Calu3 (cell line): ENCODE results near the gene KRT75. TPM values are rescaled to one million over a fixed set of nuclear protein-coding genes. Genes with fewer than 3 reads are reported as not detected.

Experiments used
- BruUV-seq: library from RNA; stranded (reverse); fragments of 400-500 nt; replicated peaks from 2 replicates; lab custom pipeline; 2021; lab: Mats Ljungman, UMichigan
- CTCF ChIA-PET: fragments of 300-600 bp; sonication (Branson Sonifier 250); formaldehyde crosslinking; loops from one replicate; lab custom pipeline; 2022; ENCODE audit warnings: antibody characterized with exemption; lab: Charles Lee
- DNase-seq: peaks from one replicate; pipeline ENCODE4 v3.0.0; 2022
- H3K27ac Mint-ChIP-seq: one replicate; pipeline ENCODE4 v1.8.0; 2022; ENCODE audit warnings: mixed read lengths; ENCODE audit not compliant: unreplicated experiment
- H3K27me3 Mint-ChIP-seq: one replicate; pipeline ENCODE4 v1.8.0; 2022; ENCODE audit warnings: mixed read lengths; ENCODE audit not compliant: unreplicated experiment
- H3K36me3 Mint-ChIP-seq: one replicate; pipeline ENCODE4 v1.8.0; 2022; ENCODE audit warnings: mild to moderate bottlenecking, moderate library complexity, mixed read lengths; ENCODE audit not compliant: insufficient read depth, unreplicated experiment
- H3K4me1 Mint-ChIP-seq: one replicate; pipeline ENCODE4 v1.8.0; 2022; ENCODE audit warnings: mild to moderate bottlenecking, low read depth, mixed read lengths; ENCODE audit not compliant: unreplicated experiment
- H3K4me3 Mint-ChIP-seq: one replicate; pipeline ENCODE4 v1.8.0; 2022; ENCODE audit warnings: mild to moderate bottlenecking, low read depth, moderate library complexity, mixed read lengths; ENCODE audit not compliant: unreplicated experiment
- H3K9me3 Mint-ChIP-seq: one replicate; pipeline ENCODE4 v1.8.0; 2022; ENCODE audit warnings: low read depth, mixed read lengths; ENCODE audit not compliant: unreplicated experiment
- CTCF ChIP-seq: fragments of 200-600 bp; IDR thresholded peaks from one replicate; pipeline ENCODE4 v1.8.0; 2022; ENCODE audit warnings: antibody characterized with exemption; ENCODE audit not compliant: unreplicated experiment
- intact Hi-C: fragments of 100-400 bp; cut with micrococcal nuclease; formaldehyde crosslinking; loops from one replicate; pipeline ENCODE4 v1.10.0; 2022; ENCODE audit not compliant: unreplicated experiment
- total RNA-seq: library from RNA; stranded (reverse); gene quantifications from 2 replicates; pipeline ENCODE4 v1.2.3, GENCODE V29; 2022

The KRT75 gene
- total RNA-seq, 1 experiment from 2014 or later, result not detected

GRCh38 chr12:52378091-52378490 is 56.1 kb downstream of the KRT75 start:
- intact Hi-C loops, result loop anchor here (10.0 kb wide), 2 partner anchors 207 to 607 kb away; no protein-coding TSS in a partner anchor
- no peaks in the 10 kb centered on the region for H3K36me3 Mint-ChIP-seq
- H3K27ac Mint-ChIP-seq, result no peak overlapping the region
- H3K4me3 Mint-ChIP-seq, result no peak overlapping the region
- DNase-seq, result no peak
- BruUV-seq, result no TSS peak
- TF ChIP-seq CTCF, result no peak
- no peaks in the 10 kb centered on the region for H3K4me1 Mint-ChIP-seq
- no peaks in the 10 kb centered on the region for H3K9me3 Mint-ChIP-seq
- CTCF ChIA-PET, result no interaction called here
- peaks cover 36% of the 10 kb centered on the region for H3K27me3 Mint-ChIP-seq

- H3K4me3 Mint-ChIP-seq, result no peak overlapping the region
- no peak for TF ChIP-seq CTCF
- no peak for DNase-seq
- intact Hi-C loops, result loop anchor here (10.0 kb wide), 2 partner anchors 208 to 608 kb away; no protein-coding TSS in a partner anchor
- H3K36me3 Mint-ChIP-seq, result no peaks in the 10 kb centered on the region
- no peaks in the 10 kb centered on the region for H3K4me1 Mint-ChIP-seq
- no peaks in the 10 kb centered on the region for H3K9me3 Mint-ChIP-seq
- BruUV-seq, result no TSS peak
- no peak overlapping the region for H3K27ac Mint-ChIP-seq
- peaks cover 30% of the 10 kb centered on the region for H3K27me3 Mint-ChIP-seq
- CTCF ChIA-PET, result no interaction called here
Observed at GRCh38 chr12:52377266-52377665, 56.9 kb downstream of the KRT75 start.

Other genes with a start within 250 kb of the KRT75 start
- gene KRT80, start 242.4 kb downstream of the KRT75 start, total RNA-seq, result 32.7 and 45.5 TPM in 2 replicates
- gene KRT7, start 201.1 kb downstream of the KRT75 start, total RNA-seq, result 2,370 and 2,828 TPM in 2 replicates
- 2.6 and 3.6 TPM in 2 replicates for gene KRT86, start 159.7 kb downstream of the KRT75 start, total RNA-seq
- gene KRT81, start 142.8 kb downstream of the KRT75 start, total RNA-seq, result 0.28 and 0.61 TPM in 2 replicates
- not detected in 2 replicates for gene KRT83, start 113.0 kb downstream of the KRT75 start, total RNA-seq
- gene KRT85, start 66.9 kb downstream of the KRT75 start, total RNA-seq, result not detected in 2 replicates
- gene KRT84, start 48.7 kb downstream of the KRT75 start, total RNA-seq, result not detected in 2 replicates
- not detected in 2 replicates for gene KRT82, start 28.0 kb downstream of the KRT75 start, total RNA-seq
- gene KRT6B, start 17.8 kb upstream of the KRT75 start, total RNA-seq, result 2.2 and 5.6 TPM in 2 replicates
- gene KRT6C, start 39.4 kb upstream of the KRT75 start, total RNA-seq, result not detected in 2 replicates
- 0.24 TPM in 1 of 2 replicates, not detected in the other for gene KRT6A, start 58.9 kb upstream of the KRT75 start, total RNA-seq
- 0.32 and 1.3 TPM in 2 replicates for gene KRT5, start 86.0 kb upstream of the KRT75 start, total RNA-seq
- gene KRT71, start 118.8 kb upstream of the KRT75 start, total RNA-seq, result not detected in 2 replicates
- not detected in 2 replicates for gene KRT74, start 139.5 kb upstream of the KRT75 start, total RNA-seq
- not detected in 2 replicates for gene KRT72, start 167.1 kb upstream of the KRT75 start, total RNA-seq
- not detected in 2 replicates for gene KRT73, start 184.2 kb upstream of the KRT75 start, total RNA-seq
- not detected in 2 replicates for gene KRT2, start 217.8 kb upstream of the KRT75 start, total RNA-seq
- not detected in 2 replicates for gene KRT1, start 246.0 kb upstream of the KRT75 start, total RNA-seq